Parathyroid adenoma (tissue), 2 donors: ENCODE measurements around the gene BLCAP.
"Not testable (repeated sequence)": the region's sequence is repeated elsewhere in the genome, so short reads cannot be mapped to it uniquely, and the experiment has no call there.

Experiments used
- H2AFZ ChIP-seq: fragments of 300-600 bp; sonication (generic); one replicate; pipeline ENCODE4 v1.7.0; 2017; ENCODE audit warnings: antibody characterized with exemption, mild to moderate bottlenecking
- H3K27ac ChIP-seq: fragments of 300-600 bp; sonication (generic); one replicate; pipeline ENCODE4 v1.7.0; 2017
- H3K27me3 ChIP-seq: fragments of 300-600 bp; sonication (generic); one replicate; pipeline ENCODE4 v1.7.0; 2017; ENCODE audit warnings: low read length; ENCODE audit not compliant: control insufficient read depth, insufficient read depth
- H3K36me3 ChIP-seq: fragments of 300-600 bp; sonication (generic); one replicate; pipeline ENCODE4 v1.7.0; 2017; ENCODE audit warnings: low read length; ENCODE audit not compliant: control insufficient read depth, insufficient read depth
- H3K4me1 ChIP-seq: fragments of 300-600 bp; sonication (generic); one replicate; pipeline ENCODE4 v1.7.0; 2017; ENCODE audit warnings: control low read depth
- H3K4me2 ChIP-seq: fragments of 300-600 bp; sonication (generic); one replicate; pipeline ENCODE4 v1.7.0; 2017; ENCODE audit warnings: low read length
- H3K4me3 ChIP-seq: fragments of 300-600 bp; sonication (generic); one replicate; pipeline ENCODE4 v1.7.0; 2017; ENCODE audit warnings: low read depth, low read length
- H3K79me2 ChIP-seq: fragments of 300-600 bp; sonication (generic); one replicate; pipeline ENCODE4 v1.7.0; 2017; ENCODE audit warnings: control low read depth
- H3K9ac ChIP-seq: fragments of 300-600 bp; sonication (generic); one replicate; pipeline ENCODE4 v1.7.0; 2017; ENCODE audit warnings: mild to moderate bottlenecking
- H3K9me3 ChIP-seq: fragments of 300-600 bp; sonication (generic); one replicate; pipeline ENCODE4 v1.7.0; 2017; ENCODE audit warnings: low read length; ENCODE audit not compliant: control insufficient read depth
- CTCF ChIP-seq: fragments of 300-600 bp; sonication (generic); IDR thresholded peaks from one replicate; pipeline ENCODE4 v1.7.0; 2017; ENCODE audit warnings: antibody characterized with exemption, mild to moderate bottlenecking
- donor health status: primary hyperparathyroidism.

BLCAP gene

GRCh38 chr20:37473249-37474000 lies 54.3 kb downstream of the BLCAP start:
- Histone ChIP-seq H3K27me3 (no peaks in the 10 kb centered on the region), H3K4me2 (no peak overlapping the region), H3K4me3 (no peak overlapping the region), H3K36me3 (no peaks in the 10 kb centered on the region), H3K79me2 (no peaks in the 10 kb centered on the region), H3K27ac (no peak overlapping the region), H3K4me1 (no peaks in the 10 kb centered on the region), H3K9ac (no peak overlapping the region), H3K9me3 (no peaks in the 10 kb centered on the region), H2AFZ (no peak overlapping the region)
- TF ChIP-seq CTCF: no peak

GRCh38 chr20:37472435-37472834 lies 55.2 kb downstream of the BLCAP start:
- H3K4me2 ChIP-seq, H3K9ac ChIP-seq, H3K79me2 ChIP-seq, H3K36me3 ChIP-seq, H3K27ac ChIP-seq, H3K4me3 ChIP-seq, H3K9me3 ChIP-seq, H2AFZ ChIP-seq, H3K4me1 ChIP-seq, H3K27me3 ChIP-seq: not testable (repeated sequence)

- TF ChIP-seq CTCF: no peak
- no peaks in the 10 kb centered on the region for H3K4me1 ChIP-seq
- H2AFZ ChIP-seq: no peak overlapping the region
- no peaks in the 10 kb centered on the region for H3K27me3 ChIP-seq
- H3K4me2 ChIP-seq: no peak overlapping the region
- H3K27ac ChIP-seq: no peak overlapping the region
- H3K79me2 ChIP-seq: no peaks in the 10 kb centered on the region
- no peak overlapping the region for H3K9ac ChIP-seq
- no peak overlapping the region for H3K4me3 ChIP-seq
- no peaks in the 10 kb centered on the region for H3K9me3 ChIP-seq
- no peaks in the 10 kb centered on the region for H3K36me3 ChIP-seq
Measured at GRCh38 chr20:37471741-37472235, 55.9 kb downstream of the BLCAP start.

- H2AFZ ChIP-seq, H3K79me2 ChIP-seq, H3K9me3 ChIP-seq, H3K4me3 ChIP-seq, H3K9ac ChIP-seq, H3K4me2 ChIP-seq, H3K27me3 ChIP-seq, H3K27ac ChIP-seq, H3K36me3 ChIP-seq, H3K4me1 ChIP-seq: not testable (repeated sequence)
Measured at GRCh38 chr20:37470190-37470589, 57.5 kb downstream of the BLCAP start.

- no peaks in the 10 kb centered on the region for H3K36me3 ChIP-seq
- H3K79me2 ChIP-seq: no peaks in the 10 kb centered on the region
- no peak overlapping the region for H2AFZ ChIP-seq
- no peaks in the 10 kb centered on the region for H3K27me3 ChIP-seq
- no peak overlapping the region for H3K9ac ChIP-seq
- H3K4me3 ChIP-seq: no peak overlapping the region
- H3K27ac ChIP-seq: no peak overlapping the region
- no peaks in the 10 kb centered on the region for H3K9me3 ChIP-seq
- no peaks in the 10 kb centered on the region for H3K4me1 ChIP-seq
- H3K4me2 ChIP-seq: no peak overlapping the region
- no peak for TF ChIP-seq CTCF
Measured at GRCh38 chr20:37469531-37469930, 58.1 kb downstream of the BLCAP start.

GRCh38 chr20:37468886-37469285 lies 58.8 kb downstream of the BLCAP start:
- no peaks in the 10 kb centered on the region for H3K36me3 ChIP-seq
- H3K4me1 ChIP-seq: no peaks in the 10 kb centered on the region
- H3K9me3 ChIP-seq: no peaks in the 10 kb centered on the region
- no peaks in the 10 kb centered on the region for H3K27me3 ChIP-seq
- no peak overlapping the region for H2AFZ ChIP-seq
- H3K4me3 ChIP-seq: no peak overlapping the region
- H3K4me2 ChIP-seq: no peak overlapping the region
- no peak for TF ChIP-seq CTCF
- H3K79me2 ChIP-seq: no peaks in the 10 kb centered on the region
- no peak overlapping the region for H3K27ac ChIP-seq
- no peak overlapping the region for H3K9ac ChIP-seq
